Activated naive CD4-positive, alpha-beta T cell (primary cell): ENCODE results near the gene GPR18.

Experiments
- DNase-seq, 4 experiments: peaks; one replicate each; lab custom pipeline; 2025; lab: John Stamatoyannopoulos, UW

The GPR18 gene

DNA sequence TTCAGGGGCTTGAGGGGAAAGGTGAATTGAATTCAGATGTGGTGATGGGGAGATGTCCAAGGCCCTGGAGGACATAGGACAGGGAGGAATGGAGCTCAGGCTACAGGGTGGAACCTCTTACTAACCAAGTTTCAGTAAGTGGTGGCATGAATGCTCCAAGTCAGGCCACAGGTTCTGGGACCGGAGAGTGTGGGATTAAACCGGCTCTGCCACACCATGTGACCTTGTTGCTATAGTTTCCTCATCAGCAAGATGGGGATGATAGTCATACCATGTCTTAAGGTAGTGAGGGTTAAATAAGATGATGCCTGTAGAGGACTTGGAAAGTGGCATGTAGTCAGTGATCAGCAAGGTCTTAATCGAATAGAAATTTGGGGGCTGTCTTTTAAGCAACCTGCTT, 32.7 kb upstream of the GPR18 start:
- DNase-seq: no peak

DNA sequence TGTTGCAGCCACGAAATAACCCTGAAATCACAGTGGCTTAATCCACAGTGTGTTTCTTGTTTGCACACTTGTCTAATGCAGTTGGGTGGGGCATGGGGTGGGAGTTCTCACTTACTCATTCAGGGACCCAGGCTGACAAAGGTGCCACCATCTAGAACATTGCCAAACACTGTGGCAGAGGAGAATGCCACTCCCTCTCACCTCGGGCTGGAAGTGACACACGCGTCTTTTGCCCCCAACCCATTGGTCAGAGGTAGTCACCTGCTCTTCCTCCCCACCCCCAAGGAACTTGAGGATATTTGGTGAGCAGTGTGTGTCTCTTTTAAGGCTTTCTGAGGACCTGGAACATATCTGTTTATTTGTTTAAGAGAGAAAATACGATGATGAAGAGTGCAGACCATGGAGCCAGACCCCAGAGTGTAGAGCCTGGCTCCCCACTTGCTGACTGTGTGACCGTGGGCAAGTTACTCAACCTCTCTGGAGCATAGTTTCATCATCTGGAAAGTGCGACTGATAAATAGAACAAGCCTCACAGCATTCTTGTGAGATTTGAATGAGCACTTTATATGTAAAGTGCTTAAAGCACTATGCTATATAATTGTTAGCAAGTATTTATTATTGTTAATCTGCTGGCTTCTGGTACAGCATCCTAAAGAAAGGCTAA, 31.6 kb upstream of the GPR18 start:
- DNase-seq: no peak

DNA sequence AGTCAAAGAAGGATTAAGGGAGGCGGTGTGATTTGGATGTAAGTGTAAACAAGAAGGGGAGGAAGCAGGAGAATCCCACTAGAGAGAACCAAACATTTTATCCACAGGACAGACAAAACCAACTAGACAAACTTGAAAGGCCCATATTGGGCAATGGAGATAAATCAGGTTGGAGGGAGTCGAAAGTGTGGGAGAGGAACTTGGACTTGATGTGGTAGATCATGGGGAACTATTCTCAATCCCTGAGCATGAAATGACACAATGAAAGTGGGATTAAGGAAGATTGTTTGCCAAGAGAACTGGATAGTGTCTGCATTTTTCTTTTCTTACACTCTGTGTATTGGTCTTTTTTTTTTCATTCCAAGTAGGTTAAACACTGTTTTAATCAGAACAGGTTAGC, 31.1 kb upstream of the GPR18 start:
- no peak for DNase-seq

DNA sequence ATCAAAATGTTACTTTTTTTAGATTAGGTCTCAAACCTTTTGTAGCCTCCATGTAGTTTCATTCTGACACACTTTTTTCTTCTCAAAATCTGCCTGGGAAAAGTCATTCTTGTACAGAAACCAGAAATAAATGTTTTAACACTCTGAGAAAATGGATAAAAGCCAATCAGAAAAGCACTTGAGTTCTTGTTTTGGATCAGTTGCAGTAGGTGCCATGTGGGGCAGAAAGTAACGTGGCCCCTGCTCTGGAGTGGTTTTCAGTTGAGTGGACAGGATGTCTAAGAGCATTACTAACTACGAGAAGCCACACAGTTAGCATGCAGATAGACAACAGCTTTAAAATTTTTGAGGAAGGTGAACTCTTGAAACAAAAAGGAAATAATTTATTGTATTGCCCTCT, 29.9 kb upstream of the GPR18 start:
- no peak for DNase-seq

DNA sequence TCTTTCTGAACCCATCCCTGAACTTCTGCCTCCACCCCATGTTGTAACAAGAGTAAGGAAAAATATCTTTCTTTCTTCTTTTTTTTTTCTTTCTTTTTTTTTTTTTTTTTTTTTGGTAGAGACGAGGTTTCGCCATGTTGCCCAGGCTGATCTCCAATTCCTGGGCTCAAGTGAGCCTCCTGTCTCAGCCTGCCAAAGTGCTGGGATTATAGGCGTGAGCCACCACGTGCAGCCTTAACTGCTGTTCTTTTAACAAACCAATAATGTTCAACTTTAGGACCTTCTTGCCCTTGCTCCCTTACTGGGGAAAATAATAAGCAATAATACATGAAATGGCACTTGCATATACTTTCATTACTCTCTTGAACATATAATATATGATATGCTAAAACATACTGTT, 29.4 kb upstream of the GPR18 start:
- DNase-seq: no peak

DNA sequence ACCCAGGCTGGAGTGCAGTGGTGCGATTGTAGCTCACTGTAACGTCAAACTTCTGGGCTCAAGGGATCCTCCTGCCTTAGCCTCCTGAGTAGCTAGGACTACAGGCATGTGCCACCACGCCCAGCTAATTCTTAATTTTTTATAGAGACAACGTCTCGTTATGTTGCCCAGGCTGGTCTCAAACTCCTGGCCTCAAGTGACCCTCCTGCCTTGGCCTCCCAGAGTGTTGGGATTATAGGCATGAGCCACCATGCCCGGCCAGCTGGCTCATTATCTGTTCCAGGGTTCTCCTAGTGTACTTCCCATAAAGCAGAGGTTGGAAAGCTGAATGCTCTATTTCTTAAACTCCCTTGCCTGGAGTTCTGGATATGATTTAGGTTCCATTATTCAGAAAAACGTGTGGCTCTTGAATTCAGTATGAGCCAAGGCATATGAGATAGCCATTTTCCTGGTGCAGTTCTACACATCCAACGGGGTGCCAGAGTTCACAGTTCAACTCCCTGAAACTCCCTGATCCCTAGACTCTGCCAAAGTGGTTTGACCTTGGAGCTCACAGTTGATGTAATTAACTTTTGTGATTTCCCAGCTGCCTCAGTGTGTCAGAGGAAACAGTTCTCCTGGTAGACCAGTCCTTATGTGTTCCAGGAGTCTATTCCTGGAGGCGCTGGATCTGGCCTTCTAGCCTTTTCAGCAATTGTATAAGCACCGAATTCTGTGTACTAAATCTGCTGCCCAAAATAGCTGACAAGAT, 27.4 kb upstream of the GPR18 start:
- DNase-seq: no peak

DNA sequence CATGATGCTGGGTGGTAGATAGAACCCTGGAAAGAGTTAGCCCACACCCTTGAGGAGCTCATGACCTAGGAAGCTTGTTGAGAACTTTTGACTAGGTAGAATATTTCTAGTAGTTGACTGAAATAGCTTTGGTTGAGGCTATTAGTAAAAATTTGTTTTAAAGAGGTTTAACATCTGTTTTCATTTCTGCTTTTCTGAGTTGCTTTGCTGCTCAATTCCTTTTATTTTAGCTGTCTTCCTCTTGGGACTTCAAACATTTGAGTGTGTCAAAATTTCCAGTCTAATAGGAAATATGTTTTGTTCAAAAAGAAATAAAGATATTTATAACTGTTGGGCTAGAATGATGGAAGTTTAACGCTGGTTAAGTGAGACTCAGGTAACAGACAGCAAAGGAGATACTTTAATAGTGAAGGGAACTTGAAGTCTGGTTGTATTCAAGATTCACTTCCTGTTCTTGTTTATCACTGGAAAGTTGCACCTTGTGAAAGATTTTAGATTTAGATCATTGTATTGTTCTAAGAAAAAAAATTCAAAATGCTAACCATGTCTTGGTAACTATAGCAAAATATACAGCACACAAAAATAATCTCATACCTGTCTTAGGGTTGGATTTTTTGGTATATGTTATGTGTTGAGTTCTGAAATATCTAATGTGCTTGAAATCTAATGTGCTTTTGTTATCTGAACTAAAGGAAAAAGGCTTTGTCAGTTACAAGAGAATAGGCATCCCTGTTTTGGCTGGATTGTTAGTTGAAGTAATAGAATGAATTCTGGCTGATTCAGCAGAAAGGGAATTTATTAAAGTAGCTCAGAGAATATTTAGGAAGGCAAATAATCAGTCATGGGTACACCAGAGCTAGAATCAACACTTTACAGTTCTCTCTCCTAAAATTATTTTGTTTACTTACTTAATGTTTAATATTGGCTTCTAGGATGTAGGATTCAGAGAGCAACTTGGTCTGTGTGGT, 24.4 kb upstream of the GPR18 start:
- DNase-seq: no peak

DNA sequence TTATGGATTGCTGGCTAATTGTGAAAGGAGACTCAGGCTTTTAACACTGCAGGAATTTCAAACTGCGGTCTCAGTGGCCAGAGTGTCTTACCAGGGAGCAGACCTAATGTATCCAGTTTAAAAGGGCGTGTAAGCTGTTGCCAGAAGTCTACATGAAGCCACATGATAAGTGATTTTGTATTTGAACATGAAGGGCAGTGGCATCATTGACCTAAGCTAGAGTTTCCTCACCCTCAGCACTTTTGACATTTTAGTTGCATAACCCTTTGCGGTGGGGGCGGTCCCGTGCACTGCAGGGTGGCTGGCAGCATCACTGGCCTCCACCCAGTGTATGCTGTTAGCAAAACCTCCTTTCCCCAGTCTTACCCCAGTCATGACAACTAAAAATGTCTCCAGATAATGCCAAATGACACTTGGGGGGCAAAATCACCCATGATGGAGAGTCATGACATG, 23.7 kb upstream of the GPR18 start:
- peak in 2 of 4 experiments; percentile 24 to 37 for DNase-seq

DNA sequence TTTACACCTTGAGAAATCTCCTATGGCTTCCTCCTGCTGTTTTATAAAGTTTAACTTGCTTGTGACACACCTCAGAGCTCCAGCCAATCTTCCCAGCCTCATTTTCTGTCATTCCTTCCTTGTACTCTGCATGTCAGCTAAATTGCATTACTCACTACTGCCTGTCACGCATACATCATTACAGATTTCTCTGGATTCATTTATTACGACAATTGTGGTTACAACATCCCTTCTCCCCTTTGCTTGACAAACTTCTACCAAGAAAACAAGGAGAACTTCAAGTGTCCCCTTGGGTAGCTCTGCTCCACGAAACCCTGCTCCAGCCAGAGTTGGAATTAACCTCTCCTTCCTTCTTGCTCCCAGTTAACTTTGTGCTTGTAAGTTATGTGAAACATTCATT, 22.0 kb upstream of the GPR18 start:
- DNase-seq: no peak

DNA sequence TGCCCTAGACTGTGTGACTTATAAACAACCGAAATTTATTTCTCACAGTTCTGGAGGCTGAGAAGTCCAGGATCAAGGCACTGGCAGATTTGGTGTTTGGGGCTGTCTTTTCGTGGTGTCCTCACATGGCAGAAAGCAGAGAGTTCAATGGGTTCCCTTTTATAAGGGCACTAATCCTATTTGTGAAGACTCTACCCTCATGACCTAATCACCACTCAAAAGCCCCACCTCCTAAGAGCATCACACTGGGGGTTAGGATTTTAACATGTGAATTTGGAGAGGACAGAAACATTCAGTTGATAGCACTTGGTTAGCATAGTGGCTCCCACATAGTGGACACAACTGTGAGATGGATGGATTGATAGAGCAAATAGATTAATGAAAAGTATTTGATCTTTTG, 21.5 kb upstream of the GPR18 start:
- no peak for DNase-seq

DNA sequence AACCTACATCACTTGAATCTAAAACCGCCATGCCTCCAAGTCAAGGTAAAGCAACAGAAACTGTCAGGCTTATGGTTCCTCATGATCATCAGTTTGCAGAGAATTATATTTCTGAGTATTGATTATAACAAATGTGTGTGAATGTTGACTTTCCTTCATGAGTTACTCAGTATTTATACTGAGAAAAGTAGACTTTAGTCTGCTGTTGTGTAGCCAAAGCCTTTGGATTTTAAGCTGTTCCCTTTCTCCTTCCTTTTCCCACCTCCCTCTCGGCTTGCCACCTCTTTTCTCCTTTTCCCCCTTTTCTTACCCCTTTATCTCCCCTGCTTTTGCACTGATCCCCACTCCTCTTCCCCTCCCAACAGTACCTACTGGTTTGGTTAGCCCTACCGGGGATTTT, 20.7 kb upstream of the GPR18 start:
- no peak for DNase-seq

DNA sequence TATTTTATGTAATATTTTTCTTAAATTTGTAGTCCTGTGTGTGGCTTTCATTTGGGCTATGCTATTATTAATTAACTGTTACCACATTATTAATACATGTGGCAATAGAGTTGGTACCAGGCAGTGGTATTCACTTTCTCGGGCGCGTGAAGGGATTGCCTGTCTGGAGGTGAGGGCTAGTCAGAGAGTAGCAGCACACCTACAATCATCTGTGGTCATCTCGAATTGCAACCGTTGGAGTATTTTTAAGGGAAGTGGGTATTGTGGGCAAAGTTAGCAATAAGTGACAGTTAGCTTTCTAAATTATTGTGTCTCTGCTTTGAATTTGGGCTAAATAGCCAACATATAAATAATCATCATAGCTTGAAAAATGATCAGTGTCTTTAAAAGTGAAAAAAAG, 20.0 kb upstream of the GPR18 start:
- no peak for DNase-seq

DNA sequence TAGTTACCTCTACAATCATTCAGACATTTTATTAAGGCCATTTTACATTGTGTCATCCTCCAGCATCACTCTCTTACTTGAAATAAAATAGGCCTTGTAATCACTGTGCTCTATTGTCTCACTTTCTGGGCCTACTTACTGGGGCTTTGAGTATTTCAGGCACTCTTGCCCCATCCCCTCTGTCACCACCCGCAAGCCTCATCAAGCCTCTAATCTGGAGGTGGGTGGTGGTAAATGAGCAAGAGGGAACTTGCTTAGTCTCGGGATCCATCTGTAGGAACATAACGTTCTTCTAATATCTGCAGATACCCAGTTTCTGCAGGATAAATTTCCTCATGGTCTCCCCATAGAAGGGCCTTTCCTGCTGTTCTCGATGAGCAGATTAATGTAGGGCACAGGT, 19.4 kb upstream of the GPR18 start:
- DNase-seq: no peak

DNA sequence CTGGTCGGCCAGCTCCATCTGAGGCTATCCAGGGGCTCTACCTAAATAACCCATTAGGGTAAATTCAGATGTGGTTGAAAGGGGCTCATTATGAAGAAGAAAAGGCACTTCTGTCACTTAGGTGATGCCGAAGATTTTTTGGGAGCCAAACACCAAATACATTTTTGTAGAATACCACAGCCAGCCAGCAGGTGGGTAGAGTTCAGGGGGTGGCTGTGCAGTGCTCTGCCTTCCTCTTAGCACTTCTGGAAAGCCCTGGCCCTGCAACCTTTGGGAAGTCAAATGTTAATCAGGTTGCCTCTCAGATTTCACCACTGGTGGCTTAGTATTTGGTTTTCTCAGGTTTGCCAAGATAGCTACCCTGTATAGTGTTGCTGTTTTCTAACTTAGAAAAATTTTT, 18.5 kb upstream of the GPR18 start:
- DNase-seq: no peak

DNA sequence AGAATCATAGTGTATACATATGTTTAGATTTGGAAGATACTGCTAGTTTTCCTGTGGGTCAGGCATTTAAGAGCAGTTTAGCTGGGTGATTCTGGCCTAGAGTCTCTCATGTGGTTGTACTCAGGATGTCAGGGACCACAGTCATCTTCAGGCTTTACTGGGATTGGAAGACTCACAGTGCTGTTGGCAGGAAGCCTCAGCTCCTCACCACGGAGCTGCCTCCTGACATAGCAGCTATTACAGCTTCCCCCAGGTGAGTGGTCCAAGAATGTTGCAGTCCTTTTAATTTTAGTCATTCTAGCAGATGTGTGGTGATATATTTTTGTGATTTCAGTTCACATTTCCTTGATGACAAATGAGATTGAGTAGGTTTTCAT, 16.9 kb upstream of the GPR18 start:
- DNase-seq: no peak

DNA sequence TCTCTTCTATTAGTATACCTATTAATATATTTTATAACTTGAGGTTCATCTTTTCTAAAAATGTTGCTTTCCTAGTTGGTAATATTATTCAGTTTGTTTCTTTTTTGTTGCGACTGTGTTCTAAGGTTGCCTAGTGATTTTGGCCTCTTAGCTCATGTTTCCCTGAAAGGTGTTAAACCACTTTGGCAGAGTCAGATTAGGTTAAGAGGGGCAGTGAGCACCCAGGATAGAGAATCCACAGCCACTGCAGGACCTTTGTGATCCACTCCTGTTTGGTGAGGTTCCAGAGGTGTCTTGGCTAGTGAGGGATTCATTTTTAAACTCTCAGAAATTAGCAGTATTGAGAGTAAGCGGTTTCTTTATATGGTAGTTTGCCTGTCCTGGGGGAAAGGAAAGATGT, 14.9 kb upstream of the GPR18 start:
- DNase-seq: no peak

DNA sequence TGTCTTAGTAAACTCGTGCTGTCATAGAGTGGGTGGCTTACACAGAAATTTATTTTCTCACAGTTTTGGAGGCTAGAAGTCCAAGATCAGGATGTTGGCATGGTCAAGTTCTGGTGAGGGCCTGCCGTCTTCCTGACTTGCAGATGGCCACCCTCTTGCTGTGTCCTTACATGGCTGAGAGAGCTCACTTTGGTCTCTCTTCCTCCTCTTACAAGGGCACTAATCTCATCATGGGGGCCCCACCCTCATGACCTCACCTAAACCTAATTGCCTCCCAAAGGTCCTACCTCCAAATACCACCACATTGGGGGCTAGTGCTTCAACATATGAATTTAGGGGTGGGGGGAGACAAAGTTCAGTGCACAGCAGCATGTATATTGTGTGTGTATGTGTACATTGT, 14.3 kb upstream of the GPR18 start:
- DNase-seq: no peak

DNA sequence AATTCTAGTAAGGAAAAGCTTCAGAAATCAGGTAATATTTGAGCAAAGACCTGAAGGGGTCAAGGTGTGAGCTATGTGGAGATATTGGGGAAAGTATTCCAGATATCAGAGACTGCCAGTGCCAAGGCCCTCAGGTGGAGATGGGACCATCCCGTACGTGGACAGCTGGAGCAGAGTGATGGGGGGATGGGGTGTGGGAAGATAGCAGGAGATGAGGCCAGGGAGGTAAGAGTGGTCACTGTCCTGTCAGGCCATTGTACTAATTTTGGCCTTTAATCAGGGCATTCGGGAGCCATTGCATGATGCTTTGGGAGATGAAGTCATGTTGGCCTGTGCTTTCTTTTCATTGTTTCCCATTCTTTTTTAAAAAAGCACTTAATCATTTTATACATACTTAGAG, 13.1 kb upstream of the GPR18 start:
- DNase-seq: no peak

DNA sequence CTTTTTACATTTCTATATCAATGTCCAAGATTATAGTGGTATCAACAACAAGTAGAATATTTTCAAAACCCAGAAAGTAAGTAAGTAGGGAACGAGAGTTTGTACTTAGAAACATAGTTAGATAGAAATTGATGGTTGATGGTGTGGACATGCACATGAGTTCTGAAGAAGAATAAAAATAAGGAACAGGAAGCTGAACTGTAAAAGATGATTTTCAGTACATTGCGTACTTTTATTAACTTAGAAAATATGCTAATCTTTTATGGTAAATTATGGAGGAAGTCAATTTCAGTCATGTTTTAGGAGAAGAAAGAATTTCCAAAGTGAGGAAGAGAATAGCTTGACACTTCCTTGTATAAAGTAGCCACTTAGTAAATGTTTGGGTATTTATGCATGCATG, 12.3 kb upstream of the GPR18 start:
- DNase-seq: no peak

DNA sequence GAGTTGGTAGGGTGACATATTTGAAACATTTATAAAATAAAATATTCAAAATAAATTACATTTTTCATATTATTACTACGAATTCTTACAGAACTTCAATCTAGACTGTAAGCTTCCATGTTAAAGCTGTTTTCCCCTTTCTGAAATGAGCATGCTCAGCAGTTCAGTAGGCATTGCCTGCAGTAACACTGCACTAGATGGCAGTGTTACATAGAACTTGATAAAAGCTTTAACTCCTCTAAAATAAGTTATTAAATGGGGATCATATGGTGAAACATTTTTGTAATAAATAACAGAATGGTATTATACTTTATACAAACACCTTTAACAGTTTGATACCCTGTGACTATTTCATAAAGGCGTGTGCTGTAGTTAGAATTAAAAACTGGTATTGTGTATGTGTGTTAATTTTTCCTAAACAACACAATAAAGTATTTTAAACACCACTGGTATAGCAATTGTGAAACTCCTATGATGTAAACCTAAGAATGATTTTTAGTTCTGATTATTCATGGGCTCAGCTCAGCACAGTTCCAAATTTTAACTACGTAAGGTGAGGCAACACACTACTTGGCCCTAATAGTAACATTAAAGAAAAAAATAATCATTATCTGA, 11.6 kb upstream of the GPR18 start:
- no peak for DNase-seq

DNA sequence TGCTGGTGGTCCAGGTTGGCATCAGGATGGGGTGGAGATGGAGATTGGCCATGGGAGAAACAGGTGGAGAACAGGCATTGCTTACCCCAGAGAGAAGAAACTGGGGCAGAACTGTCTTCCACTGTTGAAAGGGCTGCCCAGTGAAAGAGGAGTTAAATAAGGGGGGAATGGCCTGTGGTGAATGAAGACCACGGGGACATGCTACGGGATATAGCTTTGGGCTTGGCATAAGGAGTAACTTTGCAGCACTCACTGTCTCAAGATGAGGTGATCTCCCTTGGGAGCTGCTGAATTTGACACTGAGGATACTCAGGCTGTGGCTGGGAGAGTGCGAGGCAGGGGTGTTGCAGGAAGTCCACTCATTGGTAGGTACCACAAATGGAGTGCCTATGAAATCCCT, 10.6 kb upstream of the GPR18 start:
- no peak for DNase-seq

DNA sequence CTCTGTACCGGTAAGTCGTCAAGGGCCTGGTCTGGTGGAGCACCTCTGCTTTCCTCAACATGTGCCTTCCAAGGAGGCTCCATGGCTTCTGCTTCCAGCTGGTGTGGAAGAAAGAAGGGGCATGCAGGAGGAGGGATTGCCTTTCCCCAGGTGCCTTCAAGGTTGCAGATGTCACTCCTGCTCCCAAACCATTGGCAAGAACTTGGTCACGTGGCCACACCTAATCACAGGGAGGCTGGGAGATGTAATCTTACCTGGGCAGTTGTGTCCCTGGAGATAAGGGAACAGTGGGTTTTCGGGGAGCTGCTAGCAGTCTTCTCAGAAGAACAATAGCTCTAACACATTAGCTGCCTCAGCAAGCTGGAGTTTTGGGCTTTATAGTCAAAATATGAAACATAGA, 9.7 kb upstream of the GPR18 start:
- DNase-seq: no peak
